Measurements from ENCODE around the gene PTPRD.
"Not testable (repeated sequence)": the region's sequence is repeated elsewhere in the genome, so short reads cannot be mapped to it uniquely, and the experiment has no call there.

PTPRD gene

GRCh38 chr9:9426454-9426853, 1186.3 kb downstream of the PTPRD start:
- DNase-seq: not testable (repeated sequence)

- no peak for DNase-seq
Measured at GRCh38 chr9:9412241-9412640, 1200.6 kb downstream of the PTPRD start.

- DNase-seq: no peak
Measured at GRCh38 chr9:9410736-9411135, 1202.1 kb downstream of the PTPRD start.

GRCh38 chr9:9399982-9400381, 1212.8 kb downstream of the PTPRD start:
- DNase-seq: no peak

- no peak for DNase-seq
Measured at GRCh38 chr9:9396518-9396917, 1216.3 kb downstream of the PTPRD start.

GRCh38 chr9:9395539-9395938, 1217.3 kb downstream of the PTPRD start:
- DNase-seq: no peak

GRCh38 chr9:9392755-9393154, 1220.0 kb downstream of the PTPRD start:
- DNase-seq: no peak

- DNase-seq: no peak
Measured at GRCh38 chr9:9389904-9390303, 1222.9 kb downstream of the PTPRD start.

- DNase-seq: no peak
Measured at GRCh38 chr9:9387511-9388115, 1225.2 kb downstream of the PTPRD start.

- DNase-seq: no peak
Measured at GRCh38 chr9:9362332-9362731, 1250.5 kb downstream of the PTPRD start.

- DNase-seq: peak; percentile 12
Measured at GRCh38 chr9:9352877-9353481, 1259.8 kb downstream of the PTPRD start.

- no peak for DNase-seq
Measured at GRCh38 chr9:9341203-9341602, 1271.6 kb downstream of the PTPRD start.

GRCh38 chr9:9337129-9337528, 1275.7 kb downstream of the PTPRD start:
- DNase-seq: no peak

- DNase-seq: no peak
Measured at GRCh38 chr9:9326749-9327148, 1286.1 kb downstream of the PTPRD start.

- DNase-seq: no peak
Measured at GRCh38 chr9:9319007-9319406, 1293.8 kb downstream of the PTPRD start.

GRCh38 chr9:9310743-9311142, 1302.1 kb downstream of the PTPRD start:
- not testable (repeated sequence) for DNase-seq

- no peak for DNase-seq
Measured at GRCh38 chr9:9305600-9305999, 1307.2 kb downstream of the PTPRD start.

- DNase-seq: no peak
Measured at GRCh38 chr9:9299134-9299533, 1313.7 kb downstream of the PTPRD start.

GRCh38 chr9:9286001-9286400, 1326.8 kb downstream of the PTPRD start:
- DNase-seq: no peak

- DNase-seq: no peak
Measured at GRCh38 chr9:9284201-9284600, 1328.6 kb downstream of the PTPRD start.

- DNase-seq: no peak
Measured at GRCh38 chr9:9283159-9283986, 1329.4 kb downstream of the PTPRD start.

- DNase-seq: no peak
Measured at GRCh38 chr9:9275601-9276000, 1337.2 kb downstream of the PTPRD start.

GRCh38 chr9:9257999-9258498, 1354.8 kb downstream of the PTPRD start:
- DNase-seq: no peak

GRCh38 chr9:9246726-9247125, 1366.1 kb downstream of the PTPRD start:
- no peak for DNase-seq
